ENCODE data around the gene CPN1.
A peak's percentile ranks its signal among the peaks of the same experiment; 100 is the strongest.

CPN1 gene

DNA sequence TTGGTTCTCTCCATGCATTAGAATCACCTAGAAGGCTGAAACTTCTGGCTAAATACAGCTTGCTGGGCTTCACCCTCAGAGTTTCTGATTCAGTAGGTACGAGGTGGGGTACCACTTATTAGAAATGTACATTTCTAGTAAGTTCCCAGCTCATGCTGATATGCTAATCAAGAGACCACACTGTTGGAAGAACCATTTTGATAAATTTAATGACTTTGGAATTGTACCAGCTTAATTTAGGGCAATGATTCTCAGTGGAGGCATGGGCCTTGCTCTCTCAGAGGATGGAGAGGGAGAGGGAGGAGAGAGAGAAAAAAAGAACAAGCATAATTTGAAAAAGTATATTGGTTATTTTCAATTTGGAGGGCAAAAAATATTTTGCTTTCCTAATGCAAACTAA is 20.3 kb downstream of the CPN1 start:
- Histone ChIP-seq H3K9ac (ENCODE audit: low read depth, low read length, poor library complexity) (no peak overlapping the region), H3K4ac (ENCODE audit: low read length) (no peak overlapping the region), H3K79me1 (ENCODE audit: low read depth, low read length) (no peaks in the 10 kb centered on the region), H3K9me3 (replicated peaks in 1 of 2; ENCODE audit: control insufficient read depth in 2 of 2, insufficient read depth in 1 of 2, low read depth in 1 of 2, low read length in 2 of 2) (peaks cover 0 to 2% of the 10 kb centered on the region in 2 donors), H2BK5ac (ENCODE audit: low read length) (no peak overlapping the region), H2AFZ (ENCODE audit: low read length) (no peak overlapping the region), H2BK120ac (ENCODE audit: low read depth, low read length) (no peak overlapping the region), H4K91ac (ENCODE audit: low read depth, low read length, poor library complexity) (no peak overlapping the region), H3K27ac (replicated peaks; ENCODE audit: low read length) (no peak overlapping the region), H3K36me3 (replicated peaks in 1 of 2; ENCODE audit: control insufficient read depth in 2 of 2, insufficient read depth in 2 of 2, low read length in 2 of 2) (no peaks in the 10 kb centered on the region), H3K27me3 (ENCODE audit: control insufficient read depth in 3 of 3, insufficient read depth in 3 of 3, low read depth in 1 of 3, low read length in 3 of 3) (no peaks in the 10 kb centered on the region), H3K4me1 (ENCODE audit: control insufficient read depth in 2 of 2, insufficient read depth in 1 of 2, low read depth in 1 of 2, low read length in 2 of 2) (no peaks in the 10 kb centered on the region), H3K4me3 (ENCODE audit: low read length in 2 of 2) (no peak overlapping the region), H4K8ac (ENCODE audit: low read depth, low read length) (no peak overlapping the region), H3K14ac (ENCODE audit: low read length) (no peak overlapping the region), H3K23ac (ENCODE audit: low read depth, low read length, poor library complexity) (no peak overlapping the region), H2BK15ac (ENCODE audit: low read length) (no peak overlapping the region), H2BK12ac (ENCODE audit: low read length) (no peak overlapping the region), H3K4me2 (ENCODE audit: insufficient read depth, low read length, poor library complexity, severe bottlenecking) (no peak overlapping the region), H2AK5ac (ENCODE audit: low read depth, low read length) (no peak overlapping the region), H3K18ac (ENCODE audit: low read length) (no peak overlapping the region)
- no CpG with 5 or more reads among the region's 1 CpG for WGBS, 2 donors (ENCODE audit: extremely low coverage in 2 of 2, insufficient read length in 2 of 2, insufficient replicate concordance in 1 of 2)
- no peak for DNase-seq (ENCODE audit: low spot score)

DNA sequence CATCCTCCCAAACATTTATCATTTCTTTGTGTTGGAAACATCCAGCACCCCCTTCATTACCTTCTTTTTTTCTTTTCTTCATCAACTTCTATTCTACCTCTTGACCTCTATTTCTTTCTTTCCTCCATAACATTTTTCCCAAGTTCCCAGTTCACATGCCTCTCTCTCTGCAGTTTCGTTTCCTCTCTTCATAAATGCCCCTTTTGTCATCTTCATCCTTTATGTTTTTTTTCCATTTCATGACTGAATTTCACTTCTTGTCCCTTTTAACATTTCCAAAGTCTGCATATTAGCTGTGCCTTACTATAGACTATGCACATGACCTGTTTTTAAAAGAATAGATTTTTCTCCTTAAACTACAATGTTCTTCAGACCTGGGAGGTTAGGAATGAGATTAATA is 23.7 kb downstream of the CPN1 start:
- H3K27ac ChIP-seq (replicated peaks; ENCODE audit: low read length): no peak overlapping the region
- no peak overlapping the region for H3K9ac ChIP-seq (ENCODE audit: low read depth, low read length, poor library complexity)
- no peak overlapping the region for H3K18ac ChIP-seq (ENCODE audit: low read length)
- no peak overlapping the region for H3K23ac ChIP-seq (ENCODE audit: low read depth, low read length, poor library complexity)
- H2AK5ac ChIP-seq (ENCODE audit: low read depth, low read length): no peak overlapping the region
- H3K4ac ChIP-seq (ENCODE audit: low read length): no peak overlapping the region
- no peak overlapping the region for H4K91ac ChIP-seq (ENCODE audit: low read depth, low read length, poor library complexity)
- no peak overlapping the region for H2BK12ac ChIP-seq (ENCODE audit: low read length)
- WGBS, 2 donors (ENCODE audit: extremely low coverage in 2 of 2, insufficient read length in 2 of 2, insufficient replicate concordance in 1 of 2): no CpG with 5 or more reads among the region's 1 CpG
- no peak for DNase-seq (ENCODE audit: low spot score)
- H3K27me3 ChIP-seq (ENCODE audit: control insufficient read depth in 3 of 3, insufficient read depth in 3 of 3, low read depth in 1 of 3, low read length in 3 of 3): peaks cover 0 to 4% (median 0%) of the 10 kb centered on the region in 3 experiments
- no peak overlapping the region for H2BK5ac ChIP-seq (ENCODE audit: low read length)
- H3K14ac ChIP-seq (ENCODE audit: low read length): no peak overlapping the region
- H3K4me1 ChIP-seq (ENCODE audit: control insufficient read depth in 2 of 2, insufficient read depth in 1 of 2, low read depth in 1 of 2, low read length in 2 of 2): no peaks in the 10 kb centered on the region
- no peak overlapping the region for H2AFZ ChIP-seq (ENCODE audit: low read length)
- H4K8ac ChIP-seq (ENCODE audit: low read depth, low read length): no peak overlapping the region
- H3K36me3 ChIP-seq (replicated peaks in 1 of 2; ENCODE audit: control insufficient read depth in 2 of 2, insufficient read depth in 2 of 2, low read length in 2 of 2): no peaks in the 10 kb centered on the region
- peaks cover 0 to 2% of the 10 kb centered on the region in 2 donors for H3K9me3 ChIP-seq (replicated peaks in 1 of 2; ENCODE audit: control insufficient read depth in 2 of 2, insufficient read depth in 1 of 2, low read depth in 1 of 2, low read length in 2 of 2)
- H2BK120ac ChIP-seq (ENCODE audit: low read depth, low read length): no peak overlapping the region
- H3K4me3 ChIP-seq (ENCODE audit: low read length in 2 of 2): no peak overlapping the region
- no peak overlapping the region for H3K4me2 ChIP-seq (ENCODE audit: insufficient read depth, low read length, poor library complexity, severe bottlenecking)
- no peak overlapping the region for H2BK15ac ChIP-seq (ENCODE audit: low read length)
- no peaks in the 10 kb centered on the region for H3K79me1 ChIP-seq (ENCODE audit: low read depth, low read length)

DNA sequence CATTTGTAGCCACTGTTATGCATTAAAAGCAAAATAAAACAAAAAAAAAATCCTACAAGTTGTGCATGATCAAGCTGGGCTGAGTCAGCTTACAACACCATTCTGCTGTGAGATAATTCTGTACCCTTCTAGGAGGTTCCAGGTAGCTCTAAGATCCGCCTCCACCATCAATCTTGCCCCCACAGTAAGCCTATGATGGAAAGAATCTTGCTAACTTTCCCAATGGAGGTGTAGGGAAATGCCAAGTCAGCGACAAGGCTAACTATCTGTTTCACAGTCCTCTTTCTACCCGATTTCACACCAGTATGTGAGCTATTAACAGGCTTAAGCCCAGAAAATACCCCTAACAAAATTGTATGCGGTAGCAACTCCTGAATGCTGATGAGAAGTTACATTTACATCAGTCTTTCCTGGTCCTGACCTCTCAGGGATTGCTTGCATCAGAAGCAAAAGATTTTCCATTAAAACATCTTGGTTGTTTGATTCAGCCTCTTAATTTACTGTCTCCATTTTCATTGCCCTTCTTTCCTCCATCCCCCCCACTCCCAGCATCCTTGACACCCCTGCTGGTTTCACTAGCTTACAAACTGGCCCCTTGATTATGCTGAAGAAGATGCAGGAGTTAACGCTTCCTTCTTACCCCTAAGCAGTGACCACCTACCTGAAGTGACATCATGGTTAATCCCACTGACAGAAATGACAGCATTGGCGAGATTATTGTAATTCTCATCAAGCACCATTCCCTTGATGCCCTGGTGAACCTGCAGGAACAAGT is 27.8 kb downstream of the CPN1 start:
- no peak overlapping the region for H4K8ac ChIP-seq (ENCODE audit: low read depth, low read length)
- H3K9ac ChIP-seq (ENCODE audit: low read depth, low read length, poor library complexity): no peak overlapping the region
- H3K4me3 ChIP-seq (ENCODE audit: low read length in 2 of 2): no peak overlapping the region
- no CpG with 5 or more reads among the region's 6 CpGs for WGBS, 2 donors (ENCODE audit: extremely low coverage in 2 of 2, insufficient read length in 2 of 2, insufficient replicate concordance in 1 of 2)
- no peak overlapping the region for H2BK15ac ChIP-seq (ENCODE audit: low read length)
- no peak overlapping the region for H2BK5ac ChIP-seq (ENCODE audit: low read length)
- H3K4me2 ChIP-seq (ENCODE audit: insufficient read depth, low read length, poor library complexity, severe bottlenecking): no peak overlapping the region
- DNase-seq (ENCODE audit: low spot score): no peak
- no peak overlapping the region for H2AK5ac ChIP-seq (ENCODE audit: low read depth, low read length)
- H3K79me1 ChIP-seq (ENCODE audit: low read depth, low read length): no peaks in the 10 kb centered on the region
- no peak overlapping the region for H3K23ac ChIP-seq (ENCODE audit: low read depth, low read length, poor library complexity)
- peaks cover 0 to 4% (median 0%) of the 10 kb centered on the region in 3 experiments for H3K27me3 ChIP-seq (ENCODE audit: control insufficient read depth in 3 of 3, insufficient read depth in 3 of 3, low read depth in 1 of 3, low read length in 3 of 3)
- no peak overlapping the region for H3K14ac ChIP-seq (ENCODE audit: low read length)
- no peaks in the 10 kb centered on the region for H3K36me3 ChIP-seq (replicated peaks in 1 of 2; ENCODE audit: control insufficient read depth in 2 of 2, insufficient read depth in 2 of 2, low read length in 2 of 2)
- H3K27ac ChIP-seq (replicated peaks; ENCODE audit: low read length): no peak overlapping the region
- no peak overlapping the region for H2AFZ ChIP-seq (ENCODE audit: low read length)
- no peak overlapping the region for H2BK12ac ChIP-seq (ENCODE audit: low read length)
- no peak overlapping the region for H3K18ac ChIP-seq (ENCODE audit: low read length)
- H3K9me3 ChIP-seq (replicated peaks in 1 of 2; ENCODE audit: control insufficient read depth in 2 of 2, insufficient read depth in 1 of 2, low read depth in 1 of 2, low read length in 2 of 2): peaks cover 0 to 2% of the 10 kb centered on the region in 2 donors
- H3K4me1 ChIP-seq (ENCODE audit: control insufficient read depth in 2 of 2, insufficient read depth in 1 of 2, low read depth in 1 of 2, low read length in 2 of 2): no peaks in the 10 kb centered on the region
- no peak overlapping the region for H3K4ac ChIP-seq (ENCODE audit: low read length)
- no peak overlapping the region for H4K91ac ChIP-seq (ENCODE audit: low read depth, low read length, poor library complexity)
- no peak overlapping the region for H2BK120ac ChIP-seq (ENCODE audit: low read depth, low read length)

DNA sequence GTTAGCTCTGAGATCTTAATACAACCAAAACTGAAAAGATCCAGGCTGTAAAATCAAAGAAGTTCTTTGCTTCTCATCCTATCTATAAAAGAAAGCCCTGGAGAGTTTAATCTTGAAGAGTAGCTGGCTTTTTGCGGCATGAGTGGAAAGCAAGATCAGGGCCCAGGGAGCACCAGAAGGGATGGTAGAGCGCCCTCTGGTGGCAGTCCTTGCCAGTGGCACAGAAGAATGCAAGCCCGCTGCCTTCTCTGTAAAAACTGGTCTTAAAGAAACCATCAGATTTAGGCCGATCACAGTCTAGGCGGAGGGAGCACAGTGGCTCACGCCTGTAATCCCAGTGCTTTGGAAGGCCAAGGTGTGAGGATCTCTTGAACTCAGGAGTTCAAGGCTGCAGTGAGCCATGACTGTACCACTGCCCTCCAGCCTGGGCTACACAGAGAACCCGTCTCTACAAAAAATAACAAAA is 35.6 kb downstream of the CPN1 start:
- no peak overlapping the region for H3K23ac ChIP-seq (ENCODE audit: low read depth, low read length, poor library complexity)
- H3K4me1 ChIP-seq (ENCODE audit: control insufficient read depth in 2 of 2, insufficient read depth in 1 of 2, low read depth in 1 of 2, low read length in 2 of 2): no peaks in the 10 kb centered on the region
- no peak overlapping the region for H4K8ac ChIP-seq (ENCODE audit: low read depth, low read length)
- no peak overlapping the region for H2BK120ac ChIP-seq (ENCODE audit: low read depth, low read length)
- H4K91ac ChIP-seq (ENCODE audit: low read depth, low read length, poor library complexity): no peak overlapping the region
- H3K4me2 ChIP-seq (ENCODE audit: insufficient read depth, low read length, poor library complexity, severe bottlenecking): no peak overlapping the region
- no peaks in the 10 kb centered on the region for H3K79me1 ChIP-seq (ENCODE audit: low read depth, low read length)
- H3K14ac ChIP-seq (ENCODE audit: low read length): no peak overlapping the region
- peak overlapping the region; percentile 83 for H2AFZ ChIP-seq (ENCODE audit: low read length)
- peak overlapping the region; percentile 67 for H3K18ac ChIP-seq (ENCODE audit: low read length)
- H2BK5ac ChIP-seq (ENCODE audit: low read length): no peak overlapping the region
- no peak overlapping the region for H3K9ac ChIP-seq (ENCODE audit: low read depth, low read length, poor library complexity)
- H2AK5ac ChIP-seq (ENCODE audit: low read depth, low read length): no peak overlapping the region
- no peak overlapping the region for H3K4ac ChIP-seq (ENCODE audit: low read length)
- no peaks in the 10 kb centered on the region for H3K36me3 ChIP-seq (replicated peaks in 1 of 2; ENCODE audit: control insufficient read depth in 2 of 2, insufficient read depth in 2 of 2, low read length in 2 of 2)
- H3K27ac ChIP-seq (replicated peaks; ENCODE audit: low read length): no peak overlapping the region
- no peaks in the 10 kb centered on the region for H3K9me3 ChIP-seq (replicated peaks in 1 of 2; ENCODE audit: control insufficient read depth in 2 of 2, insufficient read depth in 1 of 2, low read depth in 1 of 2, low read length in 2 of 2)
- no peak overlapping the region for H2BK12ac ChIP-seq (ENCODE audit: low read length)
- no peak overlapping the region for H3K4me3 ChIP-seq (ENCODE audit: low read length in 2 of 2)
- no CpG with 5 or more reads among the region's 7 CpGs for WGBS, 2 donors (ENCODE audit: extremely low coverage in 2 of 2, insufficient read length in 2 of 2, insufficient replicate concordance in 1 of 2)
- H3K27me3 ChIP-seq (ENCODE audit: control insufficient read depth in 3 of 3, insufficient read depth in 3 of 3, low read depth in 1 of 3, low read length in 3 of 3): peaks cover 0 to 4% (median 0%) of the 10 kb centered on the region in 3 experiments
- peak; percentile 87 for DNase-seq (ENCODE audit: low spot score)
- no peak overlapping the region for H2BK15ac ChIP-seq (ENCODE audit: low read length)

Measured in neuronal stem cell (in vitro differentiated cells).